Fibroblast of the aortic adventitia (primary cell): ENCODE results near the gene UBLCP1. TPM values are rescaled to one million over a fixed set of nuclear protein-coding genes. Genes with fewer than 3 reads are reported as not detected.
"Not testable (repeated sequence)": the region's sequence is repeated elsewhere in the genome, so short reads cannot be mapped to it uniquely, and the experiment has no call there.

Experiments
- DNase-seq: peaks from one replicate; pipeline ENCODE4 v3.0.0-alpha.2; 2010; ENCODE audit warnings: low read depth
- H3K4me3 ChIP-seq: 2 replicates; pipeline ENCODE4 v1.5.1; 2011; ENCODE audit warnings: low read depth, mild to moderate bottlenecking, control low read depth, low read length, moderate library complexity
- total RNA-seq: library from RNA; depleted of rRNA; stranded (reverse); fragments of >200 nt; gene quantifications from 2 replicates; pipeline ENCODE4 v1.2.3, GENCODE V29; 2012; ENCODE audit warnings: low replicate concordance
- TF ChIP-seq, protein P1 (sequence below): IDR thresholded peaks from 2 replicates; pipeline ENCODE4 v1.5.1; 2011; ENCODE audit warnings: mild to moderate bottlenecking, low read length, control low read depth, inconsistent platforms; ENCODE audit not compliant: insufficient read depth

UBLCP1 gene
- total RNA-seq, 1 donor = 36.5 TPM

- no peak for DNase-seq
- TF ChIP-seq, protein P1, sequence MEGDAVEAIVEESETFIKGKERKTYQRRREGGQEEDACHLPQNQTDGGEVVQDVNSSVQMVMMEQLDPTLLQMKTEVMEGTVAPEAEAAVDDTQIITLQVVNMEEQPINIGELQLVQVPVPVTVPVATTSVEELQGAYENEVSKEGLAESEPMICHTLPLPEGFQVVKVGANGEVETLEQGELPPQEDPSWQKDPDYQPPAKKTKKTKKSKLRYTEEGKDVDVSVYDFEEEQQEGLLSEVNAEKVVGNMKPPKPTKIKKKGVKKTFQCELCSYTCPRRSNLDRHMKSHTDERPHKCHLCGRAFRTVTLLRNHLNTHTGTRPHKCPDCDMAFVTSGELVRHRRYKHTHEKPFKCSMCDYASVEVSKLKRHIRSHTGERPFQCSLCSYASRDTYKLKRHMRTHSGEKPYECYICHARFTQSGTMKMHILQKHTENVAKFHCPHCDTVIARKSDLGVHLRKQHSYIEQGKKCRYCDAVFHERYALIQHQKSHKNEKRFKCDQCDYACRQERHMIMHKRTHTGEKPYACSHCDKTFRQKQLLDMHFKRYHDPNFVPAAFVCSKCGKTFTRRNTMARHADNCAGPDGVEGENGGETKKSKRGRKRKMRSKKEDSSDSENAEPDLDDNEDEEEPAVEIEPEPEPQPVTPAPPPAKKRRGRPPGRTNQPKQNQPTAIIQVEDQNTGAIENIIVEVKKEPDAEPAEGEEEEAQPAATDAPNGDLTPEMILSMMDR = no peak
- H3K4me3 ChIP-seq = no peak overlapping the region
Measured at GRCh38 chr5:159301466-159301865, 38.4 kb downstream of the UBLCP1 start.

- H3K4me3 ChIP-seq, DNase-seq: not testable (repeated sequence)
Measured at GRCh38 chr5:159301929-159302860, 39.1 kb downstream of the UBLCP1 start.

DNA sequence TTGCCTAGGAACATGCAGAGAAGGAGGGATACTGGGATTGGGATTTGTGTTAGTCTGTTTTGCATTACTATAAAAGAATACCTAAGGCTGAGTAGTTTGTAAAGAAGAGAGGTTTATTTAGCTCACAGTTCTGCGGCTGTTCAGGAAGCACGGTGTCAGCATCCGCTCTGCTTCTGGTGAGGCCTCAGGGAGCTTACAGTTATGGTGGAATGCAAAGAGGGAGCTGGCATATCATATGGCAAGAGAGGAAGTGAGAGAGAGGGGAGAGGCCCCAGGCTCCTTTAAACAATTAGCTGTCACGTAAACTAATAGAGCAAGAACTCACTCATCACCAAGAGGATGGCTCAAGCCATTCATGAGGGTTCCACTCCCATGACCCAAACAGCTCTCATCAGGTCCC lies 40.2 kb downstream of the UBLCP1 start:
- TF ChIP-seq, protein P1 = no peak
- no peak overlapping the region for H3K4me3 ChIP-seq
- DNase-seq = no peak

DNA sequence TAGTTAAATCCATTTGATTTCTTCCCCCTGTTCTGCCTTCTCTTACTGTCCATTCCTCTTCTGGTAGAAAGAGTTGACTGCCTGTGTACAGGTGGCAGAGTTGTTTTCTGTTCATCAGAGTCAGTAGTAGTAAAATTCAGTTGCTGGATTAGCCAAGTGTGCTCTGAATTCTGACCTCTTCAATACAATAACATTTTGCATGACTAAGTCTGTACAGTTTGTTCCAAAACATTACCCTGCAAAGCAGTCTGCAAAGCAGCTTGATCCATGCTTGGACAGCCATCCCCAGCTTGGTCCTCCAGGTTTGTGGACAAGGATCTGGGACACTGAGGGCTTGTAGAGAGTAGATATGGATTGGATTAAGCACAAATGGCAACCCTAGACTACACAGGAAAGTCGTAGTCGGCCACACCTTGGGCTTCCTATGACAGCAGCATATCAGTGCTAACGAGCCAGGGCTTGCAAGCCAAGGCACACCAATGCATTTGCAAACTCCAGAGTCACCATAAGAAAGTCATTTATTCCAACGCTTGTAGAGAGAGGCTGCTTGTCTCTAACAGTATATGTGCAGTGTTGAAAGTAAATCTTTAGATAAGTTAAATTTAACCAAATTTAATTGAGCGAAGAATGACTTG lies 42.0 kb downstream of the UBLCP1 start:
- no peak for DNase-seq
- H3K4me3 ChIP-seq = no peak overlapping the region
- TF ChIP-seq, protein P1 = no peak

GRCh38 chr5:159309689-159310433 lies 46.8 kb downstream of the UBLCP1 start:
- DNase-seq = no peak

DNA sequence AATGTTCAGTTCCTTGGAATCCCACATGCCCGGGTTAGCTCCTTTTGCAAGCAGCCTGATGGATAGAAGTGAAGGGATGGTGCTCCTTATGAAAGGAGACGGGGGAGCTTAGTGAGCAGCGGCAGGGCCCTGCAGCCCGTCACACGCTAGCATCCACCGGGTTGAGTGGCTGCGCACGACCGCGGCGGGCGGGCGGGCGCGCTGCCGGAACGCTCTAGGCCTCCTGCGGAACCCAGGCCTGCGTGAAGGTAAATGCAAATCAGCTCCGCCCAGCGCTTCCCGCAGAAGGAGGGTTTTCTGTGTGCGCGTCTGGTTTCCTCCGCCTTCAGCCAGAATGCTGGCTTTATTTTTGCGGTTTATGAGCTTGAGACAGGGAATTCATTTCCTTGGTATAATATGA lies 47.4 kb downstream of the UBLCP1 start:
- H3K4me3 ChIP-seq = no peak overlapping the region
- TF ChIP-seq, protein P1 = no peak
- DNase-seq = no peak

More at GRCh38 chr5:159309689-159310433, 46.8 kb downstream of the UBLCP1 start:
- TF ChIP-seq, protein P1 = no peak
- H3K4me3 ChIP-seq = no peak overlapping the region

GRCh38 chr5:159311063-159311462 lies 48.0 kb downstream of the UBLCP1 start:
- no peak for DNase-seq
- H3K4me3 ChIP-seq = no peak overlapping the region
- TF ChIP-seq, protein P1 = no peak
